ENCODE measurements around the gene ARFGAP3.

GRCh38 chr22:42891008-42891407 is 33.9 kb upstream of the ARFGAP3 start:
- TF ChIP-seq EZH2 (IDR thresholded peaks at IDR 0.05) (no peak), POLR2AphosphoS5 (IDR thresholded peaks at IDR 0.05; ENCODE audit: borderline replicate concordance, low read depth, low read length) (no peak)

Measured in SK-N-MC (cell line).